Activated B cell treated with CpG ODN at 0.5 μM for 24 hours (primary cell): Measurements from ENCODE around the gene RXRA. TPM values are rescaled to one million over a fixed set of nuclear protein-coding genes. Genes with fewer than 3 reads are reported as not detected.

Experiments
- ATAC-seq: fragments of 200-7000 bp; cut with Tn5 transposase; one replicate; pipeline ENCODE4 v1.10.0; 2021; ENCODE audit warnings: low read depth, mild to moderate bottlenecking, moderate library complexity
- CTCF ChIA-PET: fragments of 350-600 bp; sonication (Branson Sonifier 250); formaldehyde crosslinking; loops from one replicate; lab custom pipeline; 2021; ENCODE audit warnings: antibody characterized with exemption; lab: Charles Lee
- POLR2A ChIA-PET: fragments of 350-600 bp; sonication (Branson Sonifier 250); formaldehyde crosslinking; loops from one replicate; lab custom pipeline; 2021; ENCODE audit warnings: antibody characterized with exemption; lab: Charles Lee
- DNase-seq: peaks from one replicate; pipeline ENCODE4 v3.0.0; 2022
- H3K27ac Mint-ChIP-seq: one replicate; pipeline ENCODE4 v1.8.0; 2020; ENCODE audit warnings: mixed read lengths
- H3K27me3 Mint-ChIP-seq: one replicate; pipeline ENCODE4 v1.8.0; 2021; ENCODE audit warnings: mixed read lengths
- H3K36me3 Mint-ChIP-seq: one replicate; pipeline ENCODE4 v1.8.0; 2021; ENCODE audit warnings: low read depth, mixed read lengths
- H3K4me1 Mint-ChIP-seq: one replicate; pipeline ENCODE4 v1.8.0; 2021; ENCODE audit warnings: mixed read lengths
- H3K4me3 Mint-ChIP-seq: one replicate; pipeline ENCODE4 v1.8.0; 2020; ENCODE audit warnings: mild to moderate bottlenecking, mixed read lengths
- H3K9me3 Mint-ChIP-seq: one replicate; pipeline ENCODE4 v1.8.0; 2020; ENCODE audit warnings: mixed read lengths
- intact Hi-C: fragments of 100-400 bp; cut with micrococcal nuclease; formaldehyde crosslinking; loops from one replicate; pipeline ENCODE4 v1.15.1; 2024
- total RNA-seq: library from RNA; stranded (reverse); gene quantifications from 2 replicates; pipeline ENCODE4 v1.2.3, GENCODE V29; 2022
- TF ChIP-seq, protein P1 (sequence below): fragments of 200-600 bp; IDR thresholded peaks from one replicate; pipeline ENCODE4 v1.8.0; 2022; ENCODE audit warnings: antibody characterized with exemption, mild to moderate bottlenecking

RXRA gene
- total RNA-seq, 1 donor from 2014 or later, result 5.0 TPM

DNA sequence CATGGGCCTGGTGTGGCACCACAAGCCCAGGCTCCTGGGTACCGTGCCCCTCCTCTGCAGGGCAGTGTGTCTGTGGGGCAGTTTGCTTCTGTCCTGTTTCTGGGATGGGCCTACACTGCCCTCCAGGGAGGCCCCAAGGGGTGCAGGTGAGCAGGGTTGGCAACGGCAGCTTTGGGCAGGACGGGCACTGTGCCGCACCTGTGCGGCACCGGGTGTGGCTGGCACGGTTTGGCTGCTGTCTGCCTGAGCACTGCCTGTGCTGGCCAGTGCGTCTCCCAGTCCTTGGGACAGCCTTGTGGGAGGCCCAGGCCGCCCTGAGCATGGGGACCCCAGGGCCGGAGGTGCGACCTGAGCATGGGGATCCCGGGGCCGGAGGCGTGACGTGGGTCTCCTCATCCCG lies 37.2 kb downstream of the RXRA start:
- ATAC-seq (no peak), DNase-seq (no peak)
- intact Hi-C loops, result no loop called here
- Mint-ChIP-seq H3K36me3 (no peaks in the 10 kb centered on the region), H3K9me3 (no peaks in the 10 kb centered on the region), H3K4me3 (no peak overlapping the region), H3K27me3 (no peaks in the 10 kb centered on the region), H3K27ac (no peak overlapping the region), H3K4me1 (peaks cover 2% of the 10 kb centered on the region)
- ChIA-PET CTCF (no interaction called here), POLR2A (interaction anchor here (0.6 kb wide), 1 partner anchor 122 kb away, joined by 8 read pairs; no protein-coding TSS in a partner anchor)
- TF ChIP-seq, protein P1, sequence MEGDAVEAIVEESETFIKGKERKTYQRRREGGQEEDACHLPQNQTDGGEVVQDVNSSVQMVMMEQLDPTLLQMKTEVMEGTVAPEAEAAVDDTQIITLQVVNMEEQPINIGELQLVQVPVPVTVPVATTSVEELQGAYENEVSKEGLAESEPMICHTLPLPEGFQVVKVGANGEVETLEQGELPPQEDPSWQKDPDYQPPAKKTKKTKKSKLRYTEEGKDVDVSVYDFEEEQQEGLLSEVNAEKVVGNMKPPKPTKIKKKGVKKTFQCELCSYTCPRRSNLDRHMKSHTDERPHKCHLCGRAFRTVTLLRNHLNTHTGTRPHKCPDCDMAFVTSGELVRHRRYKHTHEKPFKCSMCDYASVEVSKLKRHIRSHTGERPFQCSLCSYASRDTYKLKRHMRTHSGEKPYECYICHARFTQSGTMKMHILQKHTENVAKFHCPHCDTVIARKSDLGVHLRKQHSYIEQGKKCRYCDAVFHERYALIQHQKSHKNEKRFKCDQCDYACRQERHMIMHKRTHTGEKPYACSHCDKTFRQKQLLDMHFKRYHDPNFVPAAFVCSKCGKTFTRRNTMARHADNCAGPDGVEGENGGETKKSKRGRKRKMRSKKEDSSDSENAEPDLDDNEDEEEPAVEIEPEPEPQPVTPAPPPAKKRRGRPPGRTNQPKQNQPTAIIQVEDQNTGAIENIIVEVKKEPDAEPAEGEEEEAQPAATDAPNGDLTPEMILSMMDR, result no peak

GRCh38 chr9:134364391-134365114 lies 38.3 kb downstream of the RXRA start:
- ATAC-seq (no peak), DNase-seq (no peak)
- POLR2A ChIA-PET, result no interaction called here
- no peaks in the 10 kb centered on the region for H3K9me3 Mint-ChIP-seq
- H3K4me3 Mint-ChIP-seq, result no peak overlapping the region
- intact Hi-C loops, result loop anchor here (1.0 kb wide), 1 partner anchor 79 kb away; no protein-coding TSS in a partner anchor
- TF ChIP-seq, protein P1, result no peak
- H3K27me3 Mint-ChIP-seq, result no peaks in the 10 kb centered on the region
- CTCF ChIA-PET, result interaction anchor here (1.5 kb wide), 1 partner anchor 79 kb away, joined by 5 read pairs; no protein-coding TSS in a partner anchor
- peaks cover 2% of the 10 kb centered on the region for H3K4me1 Mint-ChIP-seq
- no peak overlapping the region for H3K27ac Mint-ChIP-seq
- no peaks in the 10 kb centered on the region for H3K36me3 Mint-ChIP-seq

- ChIA-PET POLR2A (no interaction called here), CTCF (interaction anchor here (1.5 kb wide), 1 partner anchor 78 kb away, joined by 5 read pairs; no protein-coding TSS in a partner anchor)
- intact Hi-C loops, result no loop called here
- peaks cover 2% of the 10 kb centered on the region for H3K4me1 Mint-ChIP-seq
- no peak overlapping the region for H3K27ac Mint-ChIP-seq
- no peaks in the 10 kb centered on the region for H3K27me3 Mint-ChIP-seq
- H3K36me3 Mint-ChIP-seq, result no peaks in the 10 kb centered on the region
- H3K9me3 Mint-ChIP-seq, result no peaks in the 10 kb centered on the region
- TF ChIP-seq, protein P1, result no peak
- ATAC-seq (no peak), DNase-seq (no peak)
- H3K4me3 Mint-ChIP-seq, result no peak overlapping the region
Observed at GRCh38 chr9:134365115-134365596, 38.9 kb downstream of the RXRA start.

DNA sequence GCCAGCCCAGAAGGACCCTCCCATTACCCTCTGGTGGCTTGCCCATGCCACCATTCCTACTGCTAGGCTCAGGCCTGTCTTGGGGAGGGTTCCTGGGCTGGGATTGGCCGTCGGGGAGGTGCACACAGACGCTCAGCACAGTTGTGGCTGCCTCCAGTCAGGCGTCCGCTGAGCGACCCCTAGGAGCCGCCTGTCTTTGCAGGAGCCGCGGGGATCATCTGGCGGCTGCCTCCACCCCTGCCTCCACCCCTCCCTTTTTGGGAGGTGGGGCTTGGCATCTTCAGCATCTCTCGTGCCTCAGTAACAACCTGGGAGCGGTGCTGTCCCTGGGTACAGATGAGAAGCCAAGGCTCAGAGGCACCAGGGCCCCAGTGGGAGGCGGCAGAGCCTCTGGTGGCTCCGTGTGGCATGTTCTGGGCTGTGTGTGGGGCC lies 39.6 kb downstream of the RXRA start:
- TF ChIP-seq, protein P1, result no peak
- DNase-seq (no peak), ATAC-seq (no peak)
- no peaks in the 10 kb centered on the region for H3K9me3 Mint-ChIP-seq
- CTCF ChIA-PET, result interaction anchor here (1.1 to 1.2 kb wide), 2 partner anchors 31 to 77 kb away, joined by 3 to 5 read pairs; no protein-coding TSS in a partner anchor
- no peak overlapping the region for H3K4me3 Mint-ChIP-seq
- H3K36me3 Mint-ChIP-seq, result no peaks in the 10 kb centered on the region
- intact Hi-C loops, result no loop called here
- no peaks in the 10 kb centered on the region for H3K27me3 Mint-ChIP-seq
- POLR2A ChIA-PET, result no interaction called here
- peaks cover 2% of the 10 kb centered on the region for H3K4me1 Mint-ChIP-seq
- H3K27ac Mint-ChIP-seq, result no peak overlapping the region
